Keratinocyte (primary cell): ENCODE results near the gene PTMA. TPM values are rescaled to one million over a fixed set of nuclear protein-coding genes. Genes with fewer than 3 reads are reported as not detected.

ENCODE experiments used
- DNase-seq: peaks from one replicate; pipeline ENCODE4 v3.0.0-alpha.2; 2011; ENCODE audit warnings: low read depth, missing footprints, low spot score
- FAIRE-seq: peaks from 2 replicates; lab custom pipeline; 2011; peaks lifted over from hg19 to GRCh38; lab: Jason Lieb, UNC
- H2AFZ ChIP-seq: 2 replicates; pipeline ENCODE4 v1.6.0; 2012; ENCODE audit warnings: low read length, control low read depth, inconsistent platforms; ENCODE audit not compliant: control insufficient read depth
- H3K27ac ChIP-seq: 2 replicates; pipeline ENCODE4 v1.5.1; 2011; ENCODE audit warnings: low read length; ENCODE audit not compliant: control insufficient read depth, insufficient read depth
- H3K27me3 ChIP-seq: 3 replicates; pipeline ENCODE4 v1.6.0; 2011; ENCODE audit warnings: low read length; ENCODE audit not compliant: control insufficient read depth, insufficient read depth; ENCODE audit errors: extremely low read depth
- H3K36me3 ChIP-seq, 2 experiments: 2 replicates in 1 of 2; 3 replicates in 1 of 2; pipeline ENCODE4 v1.5.1; 2011; ENCODE audit warnings: low read length in 2 of 2, mild to moderate bottlenecking in 1 of 2; ENCODE audit not compliant: control insufficient read depth in 2 of 2, insufficient read depth in 2 of 2; ENCODE audit errors: extremely low read depth in 1 of 2
- H3K4me1 ChIP-seq: 3 replicates; pipeline ENCODE4 v1.5.1; 2011; ENCODE audit warnings: low read length; ENCODE audit not compliant: control insufficient read depth, insufficient read depth; ENCODE audit errors: extremely low read depth
- H3K4me2 ChIP-seq: 3 replicates; pipeline ENCODE4 v1.6.0; 2011; ENCODE audit warnings: low read depth, low read length; ENCODE audit not compliant: control insufficient read depth, insufficient read depth; ENCODE audit errors: extremely low read depth
- H3K4me3 ChIP-seq, 3 experiments: fragments of 200-600 bp in 1 of 3; sonication (generic) in 1 of 3; 2 replicates in 2 of 3; 3 replicates in 1 of 3; pipeline ENCODE4 v1.5.1; 2011 to 2016; ENCODE audit warnings: low read length in 3 of 3, mild to moderate bottlenecking in 3 of 3, control low read depth in 2 of 3, inconsistent platforms in 1 of 3, low read depth in 1 of 3, mixed read lengths in 1 of 3, mixed run types in 1 of 3, moderate library complexity in 1 of 3; ENCODE audit not compliant: control insufficient read depth in 2 of 3, insufficient read depth in 2 of 3; ENCODE audit errors: extremely low read depth in 1 of 3
- H3K79me2 ChIP-seq: 2 replicates; pipeline ENCODE4 v1.6.0; 2012; ENCODE audit warnings: low read length; ENCODE audit not compliant: control insufficient read depth, insufficient read depth
- H3K9ac ChIP-seq: 3 replicates; pipeline ENCODE4 v1.6.0; 2011; ENCODE audit warnings: low read length; ENCODE audit not compliant: control insufficient read depth, insufficient read depth; ENCODE audit errors: extremely low read depth
- H3K9me1 ChIP-seq: 3 replicates; pipeline ENCODE4 v1.6.0; 2011; ENCODE audit warnings: low read length; ENCODE audit not compliant: control insufficient read depth, insufficient read depth; ENCODE audit errors: extremely low read depth
- H3K9me3 ChIP-seq: 2 replicates; pipeline ENCODE4 v1.5.1; 2012; ENCODE audit warnings: low read depth, low read length; ENCODE audit not compliant: control insufficient read depth
- H4K20me1 ChIP-seq: 3 replicates; pipeline ENCODE4 v1.6.0; 2011; ENCODE audit warnings: low read length; ENCODE audit not compliant: control insufficient read depth, insufficient read depth; ENCODE audit errors: extremely low read depth
- EZH2 ChIP-seq: IDR thresholded peaks from one replicate; pipeline ENCODE4 v1.6.1; 2012; ENCODE audit warnings: inconsistent platforms, mild to moderate bottlenecking, low read length, moderate library complexity
- dilution Hi-C: fragments of 300-500 bp; cut with MboI; formaldehyde crosslinking; loops from one replicate; pipeline ENCODE4 v1.7.0; 2020; ENCODE audit warnings: low sequenced_read_pairs; ENCODE audit not compliant: extremely low pct_ligation_motif_present
- polyA plus RNA-seq, 5 experiments: library from polyadenylated mRNA; depleted of rRNA in 3 of 5; stranded (reverse) in 3 of 5; stranded (forward) in 1 of 5; unstranded in 1 of 5; fragments of >200 nt; gene quantifications; 1 replicate in 1 of 5; 2 replicates in 3 of 5; 3 replicates in 1 of 5; pipeline versions ENCODE4 v1.2.1 to v1.2.3, GENCODE V29; 2011 to 2012; ENCODE audit warnings: missing spikeins in 2 of 5, low read depth in 1 of 5, low replicate concordance in 1 of 5
- TF ChIP-seq, protein P1 (sequence below), 3 experiments: IDR thresholded peaks in 1 of 3; conservative IDR thresholded peaks in 1 of 3; optimal IDR thresholded peaks in 1 of 3; 2 replicates in 2 of 3; 3 replicates in 1 of 3; pipeline versions ENCODE3 to v1.5.1; 2011; ENCODE audit warnings: low read length in 3 of 3, mild to moderate bottlenecking in 3 of 3, moderate library complexity in 2 of 3, control low read depth in 1 of 3, inconsistent platforms in 1 of 3; ENCODE audit not compliant: insufficient read depth in 2 of 3; ENCODE audit errors: extremely low read depth in 1 of 3

The PTMA gene
- polyA plus RNA-seq, 1 donor (not counting 4 experiments of a cell fraction or from before 2014, with no cell fraction given): 598 TPM

GRCh38 chr2:231727621-231728020 lies 19.3 kb downstream of the PTMA start:
- H3K9me1 ChIP-seq: no peaks in the 10 kb centered on the region
- no peak for TF ChIP-seq EZH2
- H3K27ac ChIP-seq: no peak overlapping the region
- no peaks in the 10 kb centered on the region for H3K9me3 ChIP-seq
- H3K79me2 ChIP-seq: no peaks in the 10 kb centered on the region
- no peak overlapping the region for H3K4me2 ChIP-seq
- H3K9ac ChIP-seq: no peak overlapping the region
- no peak overlapping the region for H2AFZ ChIP-seq
- no peaks in the 10 kb centered on the region for H3K36me3 ChIP-seq
- no peaks in the 10 kb centered on the region for H3K4me1 ChIP-seq
- DNase-seq (no peak), FAIRE-seq (no peak)
- H3K27me3 ChIP-seq: no peaks in the 10 kb centered on the region
- H3K4me3 ChIP-seq: no peak overlapping the region
- dilution Hi-C loops: no loop called here
- H4K20me1 ChIP-seq: no peaks in the 10 kb centered on the region

GRCh38 chr2:231732604-231733003 lies 24.3 kb downstream of the PTMA start:
- TF ChIP-seq EZH2: no peak
- TF ChIP-seq, protein P1, sequence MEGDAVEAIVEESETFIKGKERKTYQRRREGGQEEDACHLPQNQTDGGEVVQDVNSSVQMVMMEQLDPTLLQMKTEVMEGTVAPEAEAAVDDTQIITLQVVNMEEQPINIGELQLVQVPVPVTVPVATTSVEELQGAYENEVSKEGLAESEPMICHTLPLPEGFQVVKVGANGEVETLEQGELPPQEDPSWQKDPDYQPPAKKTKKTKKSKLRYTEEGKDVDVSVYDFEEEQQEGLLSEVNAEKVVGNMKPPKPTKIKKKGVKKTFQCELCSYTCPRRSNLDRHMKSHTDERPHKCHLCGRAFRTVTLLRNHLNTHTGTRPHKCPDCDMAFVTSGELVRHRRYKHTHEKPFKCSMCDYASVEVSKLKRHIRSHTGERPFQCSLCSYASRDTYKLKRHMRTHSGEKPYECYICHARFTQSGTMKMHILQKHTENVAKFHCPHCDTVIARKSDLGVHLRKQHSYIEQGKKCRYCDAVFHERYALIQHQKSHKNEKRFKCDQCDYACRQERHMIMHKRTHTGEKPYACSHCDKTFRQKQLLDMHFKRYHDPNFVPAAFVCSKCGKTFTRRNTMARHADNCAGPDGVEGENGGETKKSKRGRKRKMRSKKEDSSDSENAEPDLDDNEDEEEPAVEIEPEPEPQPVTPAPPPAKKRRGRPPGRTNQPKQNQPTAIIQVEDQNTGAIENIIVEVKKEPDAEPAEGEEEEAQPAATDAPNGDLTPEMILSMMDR (optimal IDR thresholded peaks at IDR 0.05 in 1 of 3, IDR thresholded peaks at IDR 0.05 in 1 of 3, conservative IDR thresholded peaks at IDR 0.05 in 1 of 3; ENCODE audit: extremely low read depth in 1 of 3, insufficient read depth in 2 of 3, low read length in 3 of 3): peak in 1 of 3 experiments; percentile 29
- Histone ChIP-seq H3K4me3 (no peak overlapping the region), H3K4me1 (no peaks in the 10 kb centered on the region), H3K9ac (no peak overlapping the region), H3K27me3 (no peaks in the 10 kb centered on the region), H3K27ac (no peak overlapping the region), H3K79me2 (no peaks in the 10 kb centered on the region), H3K36me3 (peaks cover 0 to 1% of the 10 kb centered on the region in 2 experiments), H4K20me1 (no peaks in the 10 kb centered on the region), H3K9me1 (no peaks in the 10 kb centered on the region), H3K9me3 (no peaks in the 10 kb centered on the region), H3K4me2 (no peak overlapping the region), H2AFZ (no peak overlapping the region)
- no peak for DNase-seq
- FAIRE-seq: no peak
- dilution Hi-C loops: no loop called here

DNA sequence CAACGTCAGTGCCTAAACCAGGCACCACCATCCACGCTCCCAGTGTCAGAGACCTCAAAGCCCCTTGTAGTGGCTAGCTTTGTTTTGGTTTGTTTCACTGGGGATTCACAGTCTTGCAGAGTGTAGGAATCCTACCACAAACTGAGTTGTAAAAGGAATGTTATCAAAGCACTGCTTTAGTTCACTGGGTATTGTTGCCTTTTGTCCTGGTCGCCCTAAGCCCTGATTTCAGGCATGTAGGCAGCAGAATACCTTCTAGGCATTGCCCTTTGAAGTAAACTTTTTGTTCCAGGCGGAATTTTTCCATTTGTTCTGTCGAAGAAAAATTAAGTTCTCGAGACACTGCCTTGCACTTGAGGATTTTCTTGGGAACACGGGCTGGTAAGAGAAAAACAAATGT lies 29.4 kb downstream of the PTMA start:
- no peaks in the 10 kb centered on the region for H3K27me3 ChIP-seq
- peaks cover 0 to 1% of the 10 kb centered on the region in 2 experiments for H3K36me3 ChIP-seq
- no peaks in the 10 kb centered on the region for H3K4me1 ChIP-seq
- H3K9me3 ChIP-seq: no peaks in the 10 kb centered on the region
- no peak overlapping the region for H3K4me3 ChIP-seq
- no peak overlapping the region for H3K27ac ChIP-seq
- dilution Hi-C loops: no loop called here
- FAIRE-seq (no peak), DNase-seq (no peak)
- no peaks in the 10 kb centered on the region for H3K9me1 ChIP-seq
- no peak overlapping the region for H3K9ac ChIP-seq
- no peak overlapping the region for H3K4me2 ChIP-seq
- TF ChIP-seq, protein P1 (optimal IDR thresholded peaks at IDR 0.05 in 1 of 3, IDR thresholded peaks at IDR 0.05 in 1 of 3, conservative IDR thresholded peaks at IDR 0.05 in 1 of 3; ENCODE audit: extremely low read depth in 1 of 3, insufficient read depth in 2 of 3, low read length in 3 of 3): no peak
- no peak for TF ChIP-seq EZH2
- no peaks in the 10 kb centered on the region for H4K20me1 ChIP-seq
- H3K79me2 ChIP-seq: no peaks in the 10 kb centered on the region
- H2AFZ ChIP-seq: no peak overlapping the region
